Measurements from ENCODE around the gene DAPP1.

GRCh38 chr4:99915449-99915848, 98.8 kb downstream of the DAPP1 start:
- TF ChIP-seq CTCF (IDR thresholded peaks at IDR 0.05) (no peak), POLR2AphosphoS5 (IDR thresholded peaks at IDR 0.05) (no peak), EP300 (IDR thresholded peaks at IDR 0.05) (no peak)

Measured in gastroesophageal sphincter (tissue), 3 donors.